GM21723 (cell line): ENCODE data around the gene KIF25.

Experiments
- ATAC-seq: cut with Tn5 transposase; IDR thresholded peaks from one replicate; pipeline ENCODE4 v1.9.1; 2021; ENCODE audit warnings: mild to moderate bottlenecking, moderate library complexity; ENCODE audit not compliant: unreplicated experiment

KIF25 gene

GRCh38 chr6:168086616-168087015 is 89.1 kb downstream of the KIF25 start:
- ATAC-seq, result no peak

- no peak for ATAC-seq
These were observed 90.1 kb downstream of the KIF25 start for GRCh38 chr6:168087436-168088160.

GRCh38 chr6:168088161-168089053 is 90.9 kb downstream of the KIF25 start:
- ATAC-seq, result no peak

GRCh38 chr6:168089186-168090063 is 92.0 kb downstream of the KIF25 start:
- ATAC-seq, result no peak

GRCh38 chr6:168090064-168090690 is 92.7 kb downstream of the KIF25 start:
- no peak for ATAC-seq

GRCh38 chr6:168090706-168091105 is 93.2 kb downstream of the KIF25 start:
- no peak for ATAC-seq

- ATAC-seq, result no peak
These were observed 94.2 kb downstream of the KIF25 start for GRCh38 chr6:168091381-168092264.

GRCh38 chr6:168092541-168092940 is 95.1 kb downstream of the KIF25 start:
- no peak for ATAC-seq

GRCh38 chr6:168093071-168093505 is 95.6 kb downstream of the KIF25 start:
- ATAC-seq, result no peak

GRCh38 chr6:168093634-168094033 is 96.2 kb downstream of the KIF25 start:
- ATAC-seq, result no peak
